A673 (cell line): ENCODE data around the gene ARHGAP15.

Experiments used
- EZH2 ChIP-seq: fragments of 200-600 bp; sonication (generic); IDR thresholded peaks from 2 replicates; pipeline ENCODE4 v1.6.1; 2017; ENCODE audit warnings: borderline replicate concordance, low read depth, mild to moderate bottlenecking, mixed read lengths, antibody characterized with exemption, low read length; ENCODE audit not compliant: poor library complexity, severe bottlenecking
- TF ChIP-seq, protein P1 (sequence below): fragments of 300-800, 200-600 bp; sonication (generic); conservative IDR thresholded peaks from 2 replicates; pipeline ENCODE4 v1.5.1; 2017; ENCODE audit warnings: low read depth, mild to moderate bottlenecking, antibody characterized with exemption, low read length, moderate library complexity, mixed read lengths

GRCh38 chr2:143159486-143159840, 30.2 kb downstream of the ARHGAP15 start:
- no peak for TF ChIP-seq EZH2
- TF ChIP-seq, protein P1, sequence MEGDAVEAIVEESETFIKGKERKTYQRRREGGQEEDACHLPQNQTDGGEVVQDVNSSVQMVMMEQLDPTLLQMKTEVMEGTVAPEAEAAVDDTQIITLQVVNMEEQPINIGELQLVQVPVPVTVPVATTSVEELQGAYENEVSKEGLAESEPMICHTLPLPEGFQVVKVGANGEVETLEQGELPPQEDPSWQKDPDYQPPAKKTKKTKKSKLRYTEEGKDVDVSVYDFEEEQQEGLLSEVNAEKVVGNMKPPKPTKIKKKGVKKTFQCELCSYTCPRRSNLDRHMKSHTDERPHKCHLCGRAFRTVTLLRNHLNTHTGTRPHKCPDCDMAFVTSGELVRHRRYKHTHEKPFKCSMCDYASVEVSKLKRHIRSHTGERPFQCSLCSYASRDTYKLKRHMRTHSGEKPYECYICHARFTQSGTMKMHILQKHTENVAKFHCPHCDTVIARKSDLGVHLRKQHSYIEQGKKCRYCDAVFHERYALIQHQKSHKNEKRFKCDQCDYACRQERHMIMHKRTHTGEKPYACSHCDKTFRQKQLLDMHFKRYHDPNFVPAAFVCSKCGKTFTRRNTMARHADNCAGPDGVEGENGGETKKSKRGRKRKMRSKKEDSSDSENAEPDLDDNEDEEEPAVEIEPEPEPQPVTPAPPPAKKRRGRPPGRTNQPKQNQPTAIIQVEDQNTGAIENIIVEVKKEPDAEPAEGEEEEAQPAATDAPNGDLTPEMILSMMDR, result no peak
